Nephron progenitor cell (in vitro differentiated cells): ENCODE data around the gene CYP4F11.
"Not testable (repeated sequence)": the region's sequence is repeated elsewhere in the genome, so short reads cannot be mapped to it uniquely, and the experiment has no call there.

Source experiments
- DNase-seq: peaks from one replicate; pipeline ENCODE4 v3.0.0; 2021
- H3K27ac Mint-ChIP-seq: 2 replicates; pipeline ENCODE4 v1.8.0; 2021; ENCODE audit warnings: mild to moderate bottlenecking, moderate library complexity, mixed read lengths
- H3K27me3 Mint-ChIP-seq: 2 replicates; pipeline ENCODE4 v1.8.0; 2021; ENCODE audit warnings: mild to moderate bottlenecking, low read depth, mixed read lengths; ENCODE audit not compliant: poor library complexity
- H3K36me3 Mint-ChIP-seq: 2 replicates; pipeline ENCODE4 v1.8.0; 2021; ENCODE audit warnings: low read depth, mixed read lengths
- H3K4me1 Mint-ChIP-seq: 2 replicates; pipeline ENCODE4 v1.8.0; 2021; ENCODE audit warnings: mixed read lengths
- H3K4me3 Mint-ChIP-seq: 2 replicates; pipeline ENCODE4 v1.8.0; 2021; ENCODE audit warnings: mild to moderate bottlenecking, moderate library complexity, mixed read lengths
- H3K9me3 Mint-ChIP-seq: 2 replicates; pipeline ENCODE4 v1.8.0; 2021; ENCODE audit warnings: mild to moderate bottlenecking, moderate library complexity, mixed read lengths
- TF ChIP-seq, protein P1 (sequence below): fragments of 200-600 bp; sonication (generic); IDR thresholded peaks from 2 replicates; pipeline ENCODE4 v1.5.0; 2021; ENCODE audit warnings: antibody characterized with exemption

CYP4F11 gene

DNA sequence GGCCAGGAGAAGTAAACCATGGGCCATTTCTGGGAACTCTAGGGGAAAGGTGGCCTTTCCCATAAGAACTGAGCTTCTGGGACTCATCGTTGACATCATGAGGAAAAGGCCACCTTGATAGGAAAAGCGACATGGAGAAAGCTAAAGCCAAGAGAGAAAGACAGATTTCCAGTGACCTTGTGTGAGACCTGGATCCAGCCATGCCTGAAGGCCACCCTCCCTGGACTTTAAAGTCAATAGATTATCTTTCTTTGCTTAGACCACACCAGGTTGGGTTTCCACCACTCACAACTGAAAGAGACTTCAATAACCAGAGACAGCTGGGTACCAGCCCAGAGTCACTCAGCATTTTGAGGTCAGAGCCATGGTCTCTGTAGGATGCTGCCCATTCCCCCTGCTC, 40.0 kb downstream of the CYP4F11 start:
- Mint-ChIP-seq H3K27me3 (no peaks in the 10 kb centered on the region), H3K4me1 (no peaks in the 10 kb centered on the region), H3K4me3 (no peak overlapping the region), H3K36me3 (no peaks in the 10 kb centered on the region), H3K9me3 (peaks cover 56% of the 10 kb centered on the region), H3K27ac (no peak overlapping the region)
- TF ChIP-seq, protein P1, sequence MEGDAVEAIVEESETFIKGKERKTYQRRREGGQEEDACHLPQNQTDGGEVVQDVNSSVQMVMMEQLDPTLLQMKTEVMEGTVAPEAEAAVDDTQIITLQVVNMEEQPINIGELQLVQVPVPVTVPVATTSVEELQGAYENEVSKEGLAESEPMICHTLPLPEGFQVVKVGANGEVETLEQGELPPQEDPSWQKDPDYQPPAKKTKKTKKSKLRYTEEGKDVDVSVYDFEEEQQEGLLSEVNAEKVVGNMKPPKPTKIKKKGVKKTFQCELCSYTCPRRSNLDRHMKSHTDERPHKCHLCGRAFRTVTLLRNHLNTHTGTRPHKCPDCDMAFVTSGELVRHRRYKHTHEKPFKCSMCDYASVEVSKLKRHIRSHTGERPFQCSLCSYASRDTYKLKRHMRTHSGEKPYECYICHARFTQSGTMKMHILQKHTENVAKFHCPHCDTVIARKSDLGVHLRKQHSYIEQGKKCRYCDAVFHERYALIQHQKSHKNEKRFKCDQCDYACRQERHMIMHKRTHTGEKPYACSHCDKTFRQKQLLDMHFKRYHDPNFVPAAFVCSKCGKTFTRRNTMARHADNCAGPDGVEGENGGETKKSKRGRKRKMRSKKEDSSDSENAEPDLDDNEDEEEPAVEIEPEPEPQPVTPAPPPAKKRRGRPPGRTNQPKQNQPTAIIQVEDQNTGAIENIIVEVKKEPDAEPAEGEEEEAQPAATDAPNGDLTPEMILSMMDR = no peak
- DNase-seq = no peak

DNA sequence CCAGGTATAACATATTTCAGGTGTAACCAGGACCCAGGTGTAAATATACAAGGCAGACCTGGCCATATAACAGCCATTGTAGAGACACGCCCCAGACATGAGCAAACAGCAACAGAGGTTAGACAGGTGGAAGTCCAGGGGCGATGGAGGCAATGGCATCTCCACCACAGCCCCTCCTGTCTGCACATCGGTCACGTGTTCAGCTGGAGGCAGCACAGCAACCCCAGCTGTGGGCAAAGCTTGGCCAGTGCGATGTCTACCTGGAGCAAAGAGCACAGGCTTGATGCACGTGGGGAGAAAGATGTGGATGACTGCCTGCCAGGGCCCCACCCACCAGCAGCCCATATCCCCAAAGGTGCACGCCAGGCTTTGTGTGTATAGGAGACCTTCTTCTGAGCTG, 40.9 kb downstream of the CYP4F11 start:
- Mint-ChIP-seq H3K27ac (no peak overlapping the region), H3K4me1 (no peaks in the 10 kb centered on the region), H3K36me3 (no peaks in the 10 kb centered on the region), H3K27me3 (no peaks in the 10 kb centered on the region), H3K4me3 (no peak overlapping the region), H3K9me3 (peaks cover 52% of the 10 kb centered on the region)
- no peak for DNase-seq
- TF ChIP-seq, protein P1 = no peak

DNA sequence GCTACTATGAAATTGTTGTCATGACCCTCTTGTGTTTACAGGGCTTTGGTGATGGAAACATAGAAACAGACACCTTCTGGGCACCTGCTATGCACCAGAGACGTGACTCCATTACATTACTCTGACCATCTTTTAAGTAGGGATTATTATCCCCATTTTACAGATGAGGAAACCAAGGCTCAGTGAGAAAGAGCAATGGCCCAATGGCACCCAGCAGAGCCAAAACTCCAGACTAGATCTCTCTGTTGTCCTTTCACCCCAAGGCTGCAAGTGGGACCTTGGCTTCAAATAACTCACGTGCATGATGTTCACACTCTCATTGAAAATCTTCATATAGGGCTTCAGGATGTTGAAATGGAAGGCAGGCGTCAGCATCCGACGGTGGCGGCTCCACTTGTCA, 42.3 kb downstream of the CYP4F11 start:
- Mint-ChIP-seq H3K27ac (no peak overlapping the region), H3K4me3 (no peak overlapping the region), H3K9me3 (peaks cover 40% of the 10 kb centered on the region), H3K36me3 (no peaks in the 10 kb centered on the region), H3K4me1 (no peaks in the 10 kb centered on the region), H3K27me3 (no peaks in the 10 kb centered on the region)
- DNase-seq = no peak
- TF ChIP-seq, protein P1 = no peak

DNA sequence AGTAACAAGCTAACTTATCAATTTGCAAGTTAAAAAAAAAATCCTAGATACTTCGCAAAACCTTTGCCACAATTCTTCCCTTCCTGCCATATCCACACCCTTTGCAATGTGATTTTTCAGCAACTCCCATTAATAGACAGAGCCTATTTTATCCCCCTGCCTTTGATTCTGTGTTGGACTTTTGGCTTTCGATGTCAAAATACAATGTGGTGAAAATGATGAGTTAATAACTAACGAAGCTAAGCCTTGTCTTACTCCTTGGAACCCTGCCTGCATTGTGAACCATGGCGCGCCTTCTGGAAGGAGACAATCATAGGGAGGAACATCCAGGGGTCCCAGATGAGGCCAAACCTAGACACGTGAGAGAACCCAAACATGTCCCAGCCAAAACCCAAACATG, 42.9 kb downstream of the CYP4F11 start:
- TF ChIP-seq, protein P1 = no peak
- DNase-seq = no peak
- no peaks in the 10 kb centered on the region for H3K36me3 Mint-ChIP-seq
- H3K27me3 Mint-ChIP-seq = no peaks in the 10 kb centered on the region
- H3K27ac Mint-ChIP-seq = no peak overlapping the region
- H3K4me1 Mint-ChIP-seq = no peaks in the 10 kb centered on the region
- H3K9me3 Mint-ChIP-seq = peaks cover 34% of the 10 kb centered on the region
- no peak overlapping the region for H3K4me3 Mint-ChIP-seq

DNA sequence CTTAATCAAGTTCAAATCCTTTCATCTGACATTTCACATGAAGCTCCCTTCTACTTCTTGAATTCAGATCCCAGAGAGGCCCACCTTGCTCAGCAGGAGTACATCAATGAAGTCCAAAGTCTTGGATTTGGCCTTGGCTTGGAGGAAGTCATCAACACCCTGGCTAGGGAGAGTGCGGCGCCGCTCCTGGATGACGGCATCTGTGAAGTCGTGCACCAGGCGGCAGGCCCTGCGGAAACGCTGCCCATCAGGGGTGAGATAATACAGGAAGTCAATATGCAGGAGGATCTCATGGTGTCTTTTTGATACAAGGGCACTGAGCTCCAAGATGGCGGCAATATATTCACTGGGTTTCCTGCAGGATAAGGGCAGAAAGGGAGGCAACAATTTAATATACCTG, 45.0 kb downstream of the CYP4F11 start:
- H3K4me3 Mint-ChIP-seq, H3K27ac Mint-ChIP-seq, H3K27me3 Mint-ChIP-seq, H3K36me3 Mint-ChIP-seq, H3K4me1 Mint-ChIP-seq, DNase-seq: not testable (repeated sequence)
- peaks cover 24% of the 10 kb centered on the region for H3K9me3 Mint-ChIP-seq

DNA sequence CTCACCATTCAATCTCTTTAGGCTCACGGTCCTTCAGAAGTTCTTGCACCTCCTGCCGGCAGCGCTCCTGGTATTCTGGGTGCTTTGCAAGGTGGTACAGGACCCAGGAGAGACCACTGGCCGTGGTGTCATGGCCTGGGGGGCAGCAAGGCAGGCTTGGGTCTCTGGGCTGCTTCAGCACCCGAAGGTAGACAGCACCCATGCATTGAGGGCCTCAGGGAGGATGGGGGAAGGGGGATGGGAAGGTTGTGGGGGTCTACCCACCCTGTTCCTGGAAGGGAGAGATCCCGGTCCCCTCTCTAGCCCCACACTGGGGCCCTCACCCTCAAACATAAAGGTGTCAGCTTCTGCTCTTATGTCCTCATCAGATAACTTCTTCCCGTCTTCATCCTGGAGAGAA, 48.4 kb downstream of the CYP4F11 start:
- peaks cover 33% of the 10 kb centered on the region for H3K9me3 Mint-ChIP-seq
- H3K4me3 Mint-ChIP-seq = no peak overlapping the region
- DNase-seq = no peak
- no peak overlapping the region for H3K27ac Mint-ChIP-seq
- no peaks in the 10 kb centered on the region for H3K36me3 Mint-ChIP-seq
- no peaks in the 10 kb centered on the region for H3K27me3 Mint-ChIP-seq
- H3K4me1 Mint-ChIP-seq = no peaks in the 10 kb centered on the region
- TF ChIP-seq, protein P1 = no peak
